ENCODE results near the gene KRT2. TPM values are rescaled to one million over a fixed set of nuclear protein-coding genes. Genes with fewer than 3 reads are reported as not detected.

The KRT2 gene
- total RNA-seq, 1 experiment from 2014 or later = not detected

GRCh38 chr12:52677671-52678070 lies 25.7 kb upstream of the KRT2 start:
- CTCF ChIA-PET = no interaction called here
- H3K27me3 Mint-ChIP-seq (ENCODE audit: low read depth) = peaks cover 6% of the 10 kb centered on the region; the same call in 1 of the 2 replicates
- H3K4me3 Mint-ChIP-seq = no peak overlapping the region
- ATAC-seq (no peak), DNase-seq (ENCODE audit: low spot score) (no peak)
- H3K4me1 Mint-ChIP-seq = no peaks in the 10 kb centered on the region
- TF ChIP-seq PRDM15 (CRISPR knock-in tag; IDR thresholded peaks at IDR 0.05) (no peak), ZNF423 (CRISPR knock-in tag; IDR thresholded peaks at IDR 0.05) (no peak), CREB1 (CRISPR knock-in tag; IDR thresholded peaks at IDR 0.05) (no peak), ZNF396 (CRISPR knock-in tag; IDR thresholded peaks at IDR 0.05; ENCODE audit: borderline replicate concordance) (no peak), IRF1 (CRISPR knock-in tag; IDR thresholded peaks at IDR 0.05) (no peak), RELA (CRISPR knock-in tag; IDR thresholded peaks at IDR 0.05; ENCODE audit: borderline replicate concordance) (no peak), NR2C2 (CRISPR knock-in tag; IDR thresholded peaks at IDR 0.05) (no peak), ZNF121 (CRISPR knock-in tag; IDR thresholded peaks at IDR 0.05) (no peak), ZNF671 (CRISPR knock-in tag; IDR thresholded peaks at IDR 0.05) (no peak), NFATC4 (CRISPR knock-in tag; IDR thresholded peaks at IDR 0.05) (no peak), NFE2L1 (CRISPR knock-in tag; IDR thresholded peaks at IDR 0.05) (no peak), ZNF425 (CRISPR knock-in tag; conservative IDR thresholded peaks at IDR 0.05) (no peak), CREM (CRISPR knock-in tag; IDR thresholded peaks at IDR 0.05) (no peak), USF1 (CRISPR knock-in tag; IDR thresholded peaks at IDR 0.05) (no peak), GTF2I (CRISPR knock-in tag; conservative IDR thresholded peaks at IDR 0.05) (no peak), ZBTB21 (CRISPR knock-in tag; IDR thresholded peaks at IDR 0.05; ENCODE audit: borderline replicate concordance) (no peak), EMX1 (CRISPR knock-in tag; IDR thresholded peaks at IDR 0.05) (no peak), AR (CRISPR knock-in tag; IDR thresholded peaks at IDR 0.05) (no peak)
- TF ChIP-seq, protein P1, sequence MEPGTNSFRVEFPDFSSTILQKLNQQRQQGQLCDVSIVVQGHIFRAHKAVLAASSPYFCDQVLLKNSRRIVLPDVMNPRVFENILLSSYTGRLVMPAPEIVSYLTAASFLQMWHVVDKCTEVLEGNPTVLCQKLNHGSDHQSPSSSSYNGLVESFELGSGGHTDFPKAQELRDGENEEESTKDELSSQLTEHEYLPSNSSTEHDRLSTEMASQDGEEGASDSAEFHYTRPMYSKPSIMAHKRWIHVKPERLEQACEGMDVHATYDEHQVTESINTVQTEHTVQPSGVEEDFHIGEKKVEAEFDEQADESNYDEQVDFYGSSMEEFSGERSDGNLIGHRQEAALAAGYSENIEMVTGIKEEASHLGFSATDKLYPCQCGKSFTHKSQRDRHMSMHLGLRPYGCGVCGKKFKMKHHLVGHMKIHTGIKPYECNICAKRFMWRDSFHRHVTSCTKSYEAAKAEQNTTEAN (CRISPR knock-in tag; IDR thresholded peaks at IDR 0.05) = no peak
- H3K27ac Mint-ChIP-seq = no peak overlapping the region
- POLR2A ChIA-PET = no interaction called here
- H3K36me3 Mint-ChIP-seq = no peaks in the 10 kb centered on the region
- no peaks in the 10 kb centered on the region for H3K9me3 Mint-ChIP-seq
